MM.1S (cell line): Measurements from ENCODE around the gene BST1.

Source experiments
- DNase-seq: peaks from one replicate; pipeline ENCODE4 v3.0.0-alpha.2; 2015
- H2AFZ ChIP-seq: fragments of 300-600 bp; sonication (generic); 2 replicates; pipeline ENCODE4 v1.6.0; 2016; ENCODE audit warnings: antibody characterized with exemption, low read length
- H3F3A ChIP-seq: fragments of 300-600 bp; sonication (generic); 2 replicates; pipeline ENCODE4 v1.6.1; 2016; ENCODE audit warnings: mild to moderate bottlenecking, antibody characterized with exemption, low read length, moderate library complexity, mixed read lengths; ENCODE audit not compliant: insufficient read depth
- H3K27ac ChIP-seq: fragments of 300-600 bp; sonication (generic); 2 replicates; pipeline ENCODE4 v1.5.1; 2016; ENCODE audit warnings: mild to moderate bottlenecking, low read length
- H3K27me3 ChIP-seq: fragments of 300-600 bp; sonication (generic); replicated peaks from 2 replicates; pipeline ENCODE4 v1.6.0; 2016; ENCODE audit warnings: low read length; ENCODE audit not compliant: insufficient read depth
- H3K36me3 ChIP-seq: fragments of 300-600 bp; sonication (generic); replicated peaks from 2 replicates; pipeline ENCODE4 v1.6.1; 2016; ENCODE audit warnings: mild to moderate bottlenecking, low read length, mixed read lengths; ENCODE audit not compliant: insufficient read depth
- H3K4me1 ChIP-seq: fragments of 300-600 bp; sonication (generic); 2 replicates; pipeline ENCODE4 v1.6.1; 2016; ENCODE audit warnings: low read length, mixed read lengths
- H3K4me2 ChIP-seq: fragments of 300-600 bp; sonication (generic); 2 replicates; pipeline ENCODE4 v1.6.0; 2016; ENCODE audit warnings: low read depth, low read length
- H3K4me3 ChIP-seq: fragments of 300-600 bp; sonication (generic); 2 replicates; pipeline ENCODE4 v1.5.1; 2016; ENCODE audit warnings: low read length, mixed read lengths
- H3K79me2 ChIP-seq: fragments of 300-600 bp; sonication (generic); 2 replicates; pipeline ENCODE4 v1.6.1; 2016; ENCODE audit warnings: mixed run types, low read length, mixed read lengths
- H3K9ac ChIP-seq: fragments of 300-600 bp; sonication (generic); 2 replicates; pipeline ENCODE4 v1.6.1; 2016; ENCODE audit warnings: low read length, mixed read lengths
- H3K9me2 ChIP-seq: fragments of 300-600 bp; sonication (generic); replicated peaks from 2 replicates; pipeline ENCODE4 v1.6.1; 2016; ENCODE audit warnings: mild to moderate bottlenecking, low read length, mixed read lengths; ENCODE audit not compliant: insufficient read depth
- H3K9me3 ChIP-seq: fragments of 300-600 bp; sonication (generic); replicated peaks from 2 replicates; pipeline ENCODE4 v1.6.1; 2016; ENCODE audit warnings: mild to moderate bottlenecking, low read length, mixed read lengths; ENCODE audit not compliant: insufficient read depth
- H4K20me1 ChIP-seq: fragments of 300-600 bp; sonication (generic); 2 replicates; pipeline ENCODE4 v1.6.1; 2016; ENCODE audit warnings: mild to moderate bottlenecking, low read length, moderate library complexity, mixed read lengths; ENCODE audit not compliant: insufficient read depth
- CTCF ChIP-seq: fragments of 300-600 bp; sonication (generic); IDR thresholded peaks from 2 replicates; pipeline ENCODE4 v1.5.1; 2016; ENCODE audit warnings: antibody characterized with exemption, low read length, mixed read lengths
- EZH2 ChIP-seq: fragments of 300-600 bp; sonication (generic); optimal IDR thresholded peaks from 2 replicates; pipeline ENCODE3; 2017; ENCODE audit warnings: low read depth, mild to moderate bottlenecking, antibody characterized with exemption, low read length, mixed read lengths
- EZH2phosphoT487 ChIP-seq: fragments of 300-600 bp; sonication (generic); IDR thresholded peaks from 2 replicates; pipeline ENCODE4 v1.6.1; 2018; ENCODE audit warnings: antibody characterized with exemption, low read length

Gene BST1

GRCh38 chr4:15654593-15655222 is 48.2 kb upstream of the BST1 start:
- H3F3A ChIP-seq = peaks cover 32% of the 10 kb centered on the region
- H3K9ac ChIP-seq = peak overlapping the region; percentile 75
- peak overlapping the region; percentile 47 for H2AFZ ChIP-seq
- H3K27me3 ChIP-seq = no peaks in the 10 kb centered on the region
- peak overlapping the region; percentile 86 for H3K4me3 ChIP-seq
- no peaks in the 10 kb centered on the region for H3K9me2 ChIP-seq
- peak overlapping the region; percentile 98 for H3K4me2 ChIP-seq
- no peaks in the 10 kb centered on the region for H3K36me3 ChIP-seq
- no peaks in the 10 kb centered on the region for H3K9me3 ChIP-seq
- H3K79me2 ChIP-seq = peaks cover 50% of the 10 kb centered on the region
- no peak for DNase-seq
- H4K20me1 ChIP-seq = no peaks in the 10 kb centered on the region
- TF ChIP-seq EZH2 = no peak
- TF ChIP-seq CTCF = no peak
- TF ChIP-seq EZH2phosphoT487 = no peak
- peak overlapping the region; percentile 68; the same call in 1 of the 2 replicates for H3K27ac ChIP-seq
- peaks cover 37% of the 10 kb centered on the region for H3K4me1 ChIP-seq

- Histone ChIP-seq H3K9me3 (no peaks in the 10 kb centered on the region), H3K4me3 (peak within 1 kb of the TSS; percentile 86), H3F3A (peaks cover 32% of the 10 kb centered on the region), H3K27me3 (no peaks in the 10 kb centered on the region), H3K27ac (peak within 1 kb of the TSS; percentile 94), H3K4me1 (peaks cover 31% of the 10 kb centered on the region), H3K9ac (peak within 1 kb of the TSS; percentile 82), H4K20me1 (no peaks in the 10 kb centered on the region), H3K79me2 (peaks cover 43% of the 10 kb centered on the region), H2AFZ (peak within 1 kb of the TSS; percentile 95), H3K36me3 (no peaks in the 10 kb centered on the region), H3K9me2 (no peaks in the 10 kb centered on the region), H3K4me2 (peak within 1 kb of the TSS; percentile 98)
- TF ChIP-seq CTCF (no peak), EZH2phosphoT487 (no peak), EZH2 (no peak)
- DNase-seq = peak; percentile 90
Measured at GRCh38 chr4:15655223-15656037, 47.4 kb upstream of the BST1 start, which contains the start of gene FBXL5. Gene FBXL5 (minus strand): TSS chr4:15655357. CDS start chr4:15655287, 70 bp downstream.

GRCh38 chr4:15656038-15656470 is 46.8 kb upstream of the BST1 start:
- Histone ChIP-seq H3K4me2 (peak overlapping the region; percentile 92), H3K9me3 (no peaks in the 10 kb centered on the region), H3K4me3 (peak overlapping the region; percentile 79), H2AFZ (peak overlapping the region; percentile 95), H3K36me3 (no peaks in the 10 kb centered on the region), H3K9me2 (no peaks in the 10 kb centered on the region), H3K9ac (peak overlapping the region; percentile 82), H3K4me1 (peaks cover 27% of the 10 kb centered on the region), H4K20me1 (no peaks in the 10 kb centered on the region), H3K79me2 (peaks cover 37% of the 10 kb centered on the region), H3K27me3 (no peaks in the 10 kb centered on the region), H3K27ac (peak overlapping the region; percentile 94; the same call in 1 of the 2 replicates), H3F3A (peaks cover 32% of the 10 kb centered on the region)
- DNase-seq = no peak
- no peak for TF ChIP-seq EZH2phosphoT487
- no peak for TF ChIP-seq CTCF
- no peak for TF ChIP-seq EZH2
